ENCODE data around the gene GPS2.

DNA sequence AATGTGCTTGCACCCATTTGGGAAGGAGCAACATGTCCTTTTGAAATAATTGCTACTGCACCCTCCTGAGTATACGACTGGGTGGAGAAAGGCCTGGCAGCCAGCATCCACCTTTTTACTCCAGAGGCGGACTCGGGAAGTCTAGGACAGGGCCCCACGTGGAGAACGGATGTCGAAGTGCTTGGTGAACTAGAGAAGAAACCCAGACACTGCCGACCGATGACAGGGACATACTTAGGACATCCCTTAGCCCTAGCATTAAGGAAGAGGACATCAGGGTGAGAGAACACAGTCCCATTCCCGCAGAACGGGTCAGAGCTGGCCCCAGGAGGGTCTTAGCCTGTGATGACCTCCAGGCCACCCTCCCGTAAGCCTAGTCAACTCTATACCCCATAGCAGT lies 24.5 kb downstream of the GPS2 start:
- TF ChIP-seq, protein P1, sequence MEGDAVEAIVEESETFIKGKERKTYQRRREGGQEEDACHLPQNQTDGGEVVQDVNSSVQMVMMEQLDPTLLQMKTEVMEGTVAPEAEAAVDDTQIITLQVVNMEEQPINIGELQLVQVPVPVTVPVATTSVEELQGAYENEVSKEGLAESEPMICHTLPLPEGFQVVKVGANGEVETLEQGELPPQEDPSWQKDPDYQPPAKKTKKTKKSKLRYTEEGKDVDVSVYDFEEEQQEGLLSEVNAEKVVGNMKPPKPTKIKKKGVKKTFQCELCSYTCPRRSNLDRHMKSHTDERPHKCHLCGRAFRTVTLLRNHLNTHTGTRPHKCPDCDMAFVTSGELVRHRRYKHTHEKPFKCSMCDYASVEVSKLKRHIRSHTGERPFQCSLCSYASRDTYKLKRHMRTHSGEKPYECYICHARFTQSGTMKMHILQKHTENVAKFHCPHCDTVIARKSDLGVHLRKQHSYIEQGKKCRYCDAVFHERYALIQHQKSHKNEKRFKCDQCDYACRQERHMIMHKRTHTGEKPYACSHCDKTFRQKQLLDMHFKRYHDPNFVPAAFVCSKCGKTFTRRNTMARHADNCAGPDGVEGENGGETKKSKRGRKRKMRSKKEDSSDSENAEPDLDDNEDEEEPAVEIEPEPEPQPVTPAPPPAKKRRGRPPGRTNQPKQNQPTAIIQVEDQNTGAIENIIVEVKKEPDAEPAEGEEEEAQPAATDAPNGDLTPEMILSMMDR (IDR thresholded peaks at IDR 0.05): no peak
- TF ChIP-seq POLR2A (IDR thresholded peaks at IDR 0.05): no peak
